ENCODE results near the gene RGS7BP.

DNA sequence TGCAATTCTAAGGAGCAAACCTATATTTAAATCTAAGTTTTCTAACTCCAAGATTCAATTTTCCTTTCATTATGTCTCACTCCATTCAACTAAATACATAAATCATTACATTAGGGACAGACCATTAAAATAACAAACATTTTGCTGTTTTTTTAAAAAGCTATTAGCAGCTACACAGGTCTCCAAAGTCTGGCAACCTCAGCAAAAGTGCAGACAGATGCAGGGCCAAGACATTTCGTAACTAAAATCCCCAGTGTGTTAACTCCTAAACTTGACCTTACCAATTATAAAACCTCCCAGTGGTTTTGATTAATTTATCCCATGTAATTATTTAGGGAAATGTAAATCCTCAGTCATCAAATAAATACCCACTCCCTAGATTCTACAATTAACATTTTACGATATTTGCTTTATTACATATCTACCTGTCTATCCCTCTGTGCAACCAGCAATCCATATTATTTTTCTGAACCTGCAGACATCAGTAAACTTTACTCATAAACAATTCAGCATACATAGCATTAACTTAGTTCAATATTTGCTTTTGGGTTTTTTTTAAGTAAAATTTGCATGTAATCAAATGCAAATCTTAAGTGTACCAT lies 64.7 kb downstream of the RGS7BP start:
- TF ChIP-seq, protein P1, sequence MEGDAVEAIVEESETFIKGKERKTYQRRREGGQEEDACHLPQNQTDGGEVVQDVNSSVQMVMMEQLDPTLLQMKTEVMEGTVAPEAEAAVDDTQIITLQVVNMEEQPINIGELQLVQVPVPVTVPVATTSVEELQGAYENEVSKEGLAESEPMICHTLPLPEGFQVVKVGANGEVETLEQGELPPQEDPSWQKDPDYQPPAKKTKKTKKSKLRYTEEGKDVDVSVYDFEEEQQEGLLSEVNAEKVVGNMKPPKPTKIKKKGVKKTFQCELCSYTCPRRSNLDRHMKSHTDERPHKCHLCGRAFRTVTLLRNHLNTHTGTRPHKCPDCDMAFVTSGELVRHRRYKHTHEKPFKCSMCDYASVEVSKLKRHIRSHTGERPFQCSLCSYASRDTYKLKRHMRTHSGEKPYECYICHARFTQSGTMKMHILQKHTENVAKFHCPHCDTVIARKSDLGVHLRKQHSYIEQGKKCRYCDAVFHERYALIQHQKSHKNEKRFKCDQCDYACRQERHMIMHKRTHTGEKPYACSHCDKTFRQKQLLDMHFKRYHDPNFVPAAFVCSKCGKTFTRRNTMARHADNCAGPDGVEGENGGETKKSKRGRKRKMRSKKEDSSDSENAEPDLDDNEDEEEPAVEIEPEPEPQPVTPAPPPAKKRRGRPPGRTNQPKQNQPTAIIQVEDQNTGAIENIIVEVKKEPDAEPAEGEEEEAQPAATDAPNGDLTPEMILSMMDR (IDR thresholded peaks at IDR 0.05): no peak
- TF ChIP-seq POLR2AphosphoS5 (IDR thresholded peaks at IDR 0.05): no peak
- TF ChIP-seq POLR2A (IDR thresholded peaks at IDR 0.05): no peak
